Fibroblast of lung (primary cell): ENCODE results near the gene RNF43. TPM values are rescaled to one million over a fixed set of nuclear protein-coding genes. Genes with fewer than 3 reads are reported as not detected.

Source experiments
- DNase-seq, 2 donors: peaks; one replicate each; pipeline versions ENCODE4 v3.0.0 to v3.0.0-alpha.2; 2010; ENCODE audit warnings: low read depth in 2 of 2
- H2AFZ ChIP-seq: 2 replicates; pipeline ENCODE4 v1.5.1; 2012; ENCODE audit warnings: low read length, control low read depth, inconsistent platforms
- H3K27ac ChIP-seq: 2 replicates; pipeline ENCODE4 v1.5.1; 2011; ENCODE audit warnings: low read length, control low read depth; ENCODE audit not compliant: insufficient read depth
- H3K27me3 ChIP-seq: 2 replicates; pipeline ENCODE4 v1.5.1; 2011; ENCODE audit warnings: mild to moderate bottlenecking, low read length; ENCODE audit not compliant: control insufficient read depth, insufficient read depth
- H3K36me3 ChIP-seq: 2 replicates; pipeline ENCODE4 v1.5.1; 2011; ENCODE audit warnings: low read length; ENCODE audit not compliant: control insufficient read depth, insufficient read depth
- H3K4me1 ChIP-seq: 2 replicates; pipeline ENCODE4 v1.5.1; 2011; ENCODE audit warnings: low read length; ENCODE audit not compliant: control insufficient read depth, insufficient read depth; ENCODE audit errors: extremely low read depth
- H3K4me2 ChIP-seq: 2 replicates; pipeline ENCODE4 v1.5.1; 2011; ENCODE audit warnings: low read length, control low read depth; ENCODE audit not compliant: insufficient read depth; ENCODE audit errors: extremely low read depth
- H3K4me3 ChIP-seq, 4 experiments: fragments of 200-600 bp in 1 of 4; sonication (generic) in 1 of 4; replicated peaks in 1 of 4; 2 replicates each; pipeline ENCODE4 v1.5.1; 2011 to 2016; ENCODE audit warnings: low read length in 4 of 4, low read depth in 3 of 4, mild to moderate bottlenecking in 3 of 4, control low read depth in 2 of 4, inconsistent platforms in 1 of 4, mixed read lengths in 1 of 4; ENCODE audit not compliant: insufficient read depth in 1 of 4; ENCODE audit errors: control extremely low read depth in 1 of 4
- H3K79me2 ChIP-seq: 2 replicates; pipeline ENCODE4 v1.5.1; 2012; ENCODE audit warnings: mild to moderate bottlenecking, low read length, inconsistent platforms; ENCODE audit not compliant: control insufficient read depth, insufficient read depth
- H3K9ac ChIP-seq: 2 replicates; pipeline ENCODE4 v1.5.1; 2011; ENCODE audit warnings: mild to moderate bottlenecking, low read length, control low read depth; ENCODE audit not compliant: insufficient read depth
- H3K9me3 ChIP-seq: 2 replicates; pipeline ENCODE4 v1.5.1; 2012; ENCODE audit warnings: low read depth, low read length; ENCODE audit not compliant: control insufficient read depth, insufficient read depth
- H4K20me1 ChIP-seq: 2 replicates; pipeline ENCODE4 v1.5.1; 2011; ENCODE audit warnings: low read length; ENCODE audit not compliant: control insufficient read depth, insufficient read depth; ENCODE audit errors: extremely low read depth
- EZH2 ChIP-seq: IDR thresholded peaks from 2 replicates; pipeline ENCODE4 v1.5.1; 2012; ENCODE audit warnings: low read length, control low read depth, mild to moderate bottlenecking; ENCODE audit errors: missing control alignments
- polyA minus RNA-seq: library from RNA; depleted of rRNA, polyadenylated mRNA; stranded (reverse); fragments of >200 nt; gene quantifications from 2 replicates; pipeline ENCODE4 v1.2.3, GENCODE V29; 2011; ENCODE audit warnings: low replicate concordance
- polyA plus RNA-seq, 2 donors: library from polyadenylated mRNA; depleted of rRNA in 1 of 2; stranded (reverse) in 1 of 2; unstranded in 1 of 2; fragments of >200 nt; gene quantifications; 2 replicates each; pipeline ENCODE4 v1.2.1, GENCODE V29; 2011 to 2012; ENCODE audit warnings: missing spikeins in 1 of 2
- total RNA-seq: library from RNA; depleted of rRNA; stranded (reverse); fragments of >200 nt; gene quantifications from 2 replicates; pipeline ENCODE4 v1.2.1, GENCODE V29; 2014
- TF ChIP-seq, protein P1 (sequence below), 2 donors: IDR thresholded peaks in 1 of 2; conservative IDR thresholded peaks in 1 of 2; 1 replicate in 1 of 2; 2 replicates in 1 of 2; pipeline ENCODE4 v1.5.1; 2011 to 2012; ENCODE audit warnings: low read length in 2 of 2, control low read depth in 1 of 2, inconsistent platforms in 1 of 2, low read depth in 1 of 2, mild to moderate bottlenecking in 1 of 2

The RNF43 gene
- total RNA-seq = under 0.01 TPM in 1 of 2 replicates, not detected in the other
- polyA plus RNA-seq = 0.02 TPM in 1 of 2 replicates, not detected in the other
- not detected in 2 replicates for polyA plus RNA-seq (2012)
- polyA minus RNA-seq = not detected in 2 replicates

DNA sequence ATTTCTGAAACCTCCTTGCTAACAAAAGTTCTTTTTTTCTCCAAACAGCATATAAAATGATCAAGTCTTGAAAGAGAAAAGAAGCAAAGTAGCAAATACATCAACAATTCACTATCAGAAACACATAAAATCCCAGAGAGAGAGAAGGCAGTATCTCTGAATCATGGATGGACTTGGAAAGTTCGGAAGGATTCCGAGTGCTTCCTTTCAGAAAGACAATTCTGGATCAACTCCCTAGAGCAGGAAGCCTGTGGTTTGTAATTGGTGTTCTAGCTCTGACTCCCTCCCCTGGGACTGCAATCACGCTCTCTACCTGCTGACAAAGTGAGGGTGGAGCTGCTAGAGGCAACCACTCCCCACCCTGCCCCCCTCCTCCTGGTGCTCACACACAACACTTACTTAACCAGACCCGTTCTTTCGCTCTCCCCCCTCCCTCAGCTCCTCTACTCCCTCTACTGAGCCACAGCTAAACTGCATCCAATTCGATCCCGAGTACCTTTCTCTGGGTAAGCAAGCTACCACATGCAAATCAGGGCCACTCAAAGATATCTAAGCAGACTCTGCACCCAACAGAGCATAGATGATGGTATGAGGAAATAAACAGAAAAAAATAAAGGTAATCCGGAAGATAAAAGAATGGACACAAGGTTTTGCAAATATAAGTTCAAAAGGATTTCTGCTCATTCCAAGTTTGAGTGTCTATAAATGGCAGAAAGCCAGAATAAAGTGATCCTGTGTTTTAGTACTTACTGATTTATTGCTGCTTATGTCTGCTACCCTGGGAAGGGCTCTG, at the start of gene RNF43:
RNF43 (minus strand) TSS at position 235 of the 793 bp plus-strand sequence. CDS start 1,957 bp downstream, outside the sequence.
- Histone ChIP-seq H3K27me3 (no peaks in the 10 kb centered on the region), H2AFZ (peak within 1 kb of the TSS; percentile 66), H3K4me2 (peak within 1 kb of the TSS; percentile 58), H4K20me1 (no peaks in the 10 kb centered on the region), H3K4me1 (no peaks in the 10 kb centered on the region), H3K9me3 (no peaks in the 10 kb centered on the region), H3K27ac (no peak within 1 kb of the TSS), H3K36me3 (no peaks in the 10 kb centered on the region), H3K79me2 (no peaks in the 10 kb centered on the region), H3K9ac (no peak within 1 kb of the TSS), H3K4me3 (peak within 1 kb of the TSS; percentile 34 to 73 (median 42))
- no peak for TF ChIP-seq EZH2
- TF ChIP-seq, protein P1, sequence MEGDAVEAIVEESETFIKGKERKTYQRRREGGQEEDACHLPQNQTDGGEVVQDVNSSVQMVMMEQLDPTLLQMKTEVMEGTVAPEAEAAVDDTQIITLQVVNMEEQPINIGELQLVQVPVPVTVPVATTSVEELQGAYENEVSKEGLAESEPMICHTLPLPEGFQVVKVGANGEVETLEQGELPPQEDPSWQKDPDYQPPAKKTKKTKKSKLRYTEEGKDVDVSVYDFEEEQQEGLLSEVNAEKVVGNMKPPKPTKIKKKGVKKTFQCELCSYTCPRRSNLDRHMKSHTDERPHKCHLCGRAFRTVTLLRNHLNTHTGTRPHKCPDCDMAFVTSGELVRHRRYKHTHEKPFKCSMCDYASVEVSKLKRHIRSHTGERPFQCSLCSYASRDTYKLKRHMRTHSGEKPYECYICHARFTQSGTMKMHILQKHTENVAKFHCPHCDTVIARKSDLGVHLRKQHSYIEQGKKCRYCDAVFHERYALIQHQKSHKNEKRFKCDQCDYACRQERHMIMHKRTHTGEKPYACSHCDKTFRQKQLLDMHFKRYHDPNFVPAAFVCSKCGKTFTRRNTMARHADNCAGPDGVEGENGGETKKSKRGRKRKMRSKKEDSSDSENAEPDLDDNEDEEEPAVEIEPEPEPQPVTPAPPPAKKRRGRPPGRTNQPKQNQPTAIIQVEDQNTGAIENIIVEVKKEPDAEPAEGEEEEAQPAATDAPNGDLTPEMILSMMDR (conservative IDR thresholded peaks at IDR 0.05 in 1 of 2, IDR thresholded peaks at IDR 0.05 in 1 of 2; ENCODE audit: low read depth in 1 of 2, low read length in 2 of 2) = peak; percentile 94 to 97
- peak; percentile 78 to 83 for DNase-seq

DNA sequence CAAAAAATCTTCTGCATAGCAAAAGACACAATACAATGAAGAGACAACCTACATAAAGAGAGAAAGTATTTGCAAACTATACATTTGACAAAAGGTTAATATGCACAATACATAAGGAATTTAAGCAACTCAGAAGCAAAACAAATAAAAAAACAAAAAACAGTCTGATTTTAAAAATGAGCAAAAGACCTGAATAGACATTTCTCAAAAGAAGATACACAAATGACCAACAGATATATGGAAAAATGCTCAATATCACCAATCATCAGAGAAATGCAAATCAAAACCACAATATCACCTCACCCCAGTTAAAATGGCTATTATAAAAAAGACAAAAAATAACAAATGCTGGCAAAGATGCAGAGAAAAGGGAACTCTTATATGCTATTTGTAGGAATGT, 38.2 kb upstream of the RNF43 start:
- Histone ChIP-seq H3K36me3 (no peaks in the 10 kb centered on the region), H4K20me1 (no peaks in the 10 kb centered on the region), H3K27me3 (no peaks in the 10 kb centered on the region), H3K4me2 (no peak overlapping the region), H2AFZ (no peak overlapping the region), H3K79me2 (no peaks in the 10 kb centered on the region), H3K27ac (no peak overlapping the region), H3K4me1 (no peaks in the 10 kb centered on the region), H3K9me3 (no peaks in the 10 kb centered on the region), H3K9ac (no peak overlapping the region), H3K4me3 (no peak overlapping the region)
- no peak for DNase-seq
- TF ChIP-seq, protein P1 (conservative IDR thresholded peaks at IDR 0.05 in 1 of 2, IDR thresholded peaks at IDR 0.05 in 1 of 2; ENCODE audit: low read depth in 1 of 2, low read length in 2 of 2) = no peak
- TF ChIP-seq EZH2 = no peak

DNA sequence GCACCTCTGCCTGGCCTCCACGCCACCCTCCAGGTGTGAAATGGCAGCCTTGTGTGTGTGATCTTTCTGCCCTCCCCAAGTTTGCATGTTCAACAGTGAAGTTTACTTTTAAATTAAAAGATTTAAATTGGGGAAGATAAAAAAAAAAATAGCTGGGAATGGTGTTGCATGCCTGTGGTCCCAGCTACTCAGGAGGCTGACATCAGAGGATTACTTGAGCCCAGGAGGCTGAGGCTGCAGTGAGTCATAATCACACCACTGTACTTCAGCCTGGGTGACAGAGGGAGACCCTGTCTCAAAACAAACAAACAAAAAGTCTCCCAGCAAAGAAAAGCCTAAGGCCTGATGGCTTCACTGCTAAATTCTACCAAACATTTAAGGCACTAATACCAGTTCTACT, 35.4 kb upstream of the RNF43 start:
- H3K27me3 ChIP-seq = no peaks in the 10 kb centered on the region
- TF ChIP-seq, protein P1 (conservative IDR thresholded peaks at IDR 0.05 in 1 of 2, IDR thresholded peaks at IDR 0.05 in 1 of 2; ENCODE audit: low read depth in 1 of 2, low read length in 2 of 2) = no peak
- no peak for TF ChIP-seq EZH2
- H3K9ac ChIP-seq = no peak overlapping the region
- no peak overlapping the region for H3K4me2 ChIP-seq
- H4K20me1 ChIP-seq = no peaks in the 10 kb centered on the region
- H3K4me3 ChIP-seq = no peak overlapping the region
- no peaks in the 10 kb centered on the region for H3K36me3 ChIP-seq
- no peaks in the 10 kb centered on the region for H3K4me1 ChIP-seq
- H2AFZ ChIP-seq = no peak overlapping the region
- H3K79me2 ChIP-seq = no peaks in the 10 kb centered on the region
- H3K9me3 ChIP-seq = no peaks in the 10 kb centered on the region
- no peak overlapping the region for H3K27ac ChIP-seq
- DNase-seq = peak; percentile 1 to 16
